ENCODE results near the gene RHCE.
A peak's percentile ranks its signal among the peaks of the same experiment; 100 is the strongest.
"Not testable (repeated sequence)": the region's sequence is repeated elsewhere in the genome, so short reads cannot be mapped to it uniquely, and the experiment has no call there.

The RHCE gene

DNA sequence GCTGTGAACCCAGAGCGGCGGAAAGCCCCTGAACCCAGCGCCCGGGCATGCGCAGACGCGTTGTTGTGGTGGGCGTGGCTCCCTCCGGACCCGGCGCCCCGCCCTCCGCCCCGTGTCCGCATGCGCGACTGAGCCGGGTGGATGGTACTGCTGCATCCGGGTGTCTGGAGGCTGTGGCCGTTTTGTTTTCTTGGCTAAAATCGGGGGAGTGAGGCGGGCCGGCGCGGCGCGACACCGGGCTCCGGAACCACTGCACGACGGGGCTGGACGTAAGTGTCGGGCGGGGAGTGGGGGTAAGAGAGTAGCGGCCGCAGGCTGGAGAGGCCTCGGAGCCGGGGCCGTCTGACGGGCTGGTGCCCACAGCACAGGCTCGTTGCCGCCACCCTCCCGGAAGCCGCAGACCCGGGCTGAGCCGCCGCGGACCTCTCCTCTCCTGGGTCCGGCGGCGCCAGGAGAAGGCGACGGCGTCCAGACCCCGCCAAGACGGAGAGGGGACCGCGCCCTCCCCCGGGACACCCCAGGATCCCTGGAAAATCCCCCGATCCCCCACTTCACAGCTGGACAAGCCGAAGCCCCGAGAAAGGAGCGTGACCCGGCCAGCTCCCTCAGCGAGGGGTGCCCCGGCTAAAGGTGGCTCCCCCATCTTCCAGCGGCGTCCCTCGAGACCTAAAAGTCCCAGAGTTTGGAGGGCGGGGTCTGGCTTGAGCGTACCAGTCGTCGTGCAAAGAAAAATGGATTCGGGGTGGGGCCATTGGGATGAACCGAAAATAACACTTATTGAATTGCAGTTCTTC lies 82.2 kb downstream of the RHCE start, which contains the start of gene TMEM50A:
Gene TMEM50A, plus strand, starts transcription at position 147 of the 794 bp plus-strand sequence. CDS start 2,153 bp downstream, outside the sequence.
- peak; percentile 89 for DNase-seq (ENCODE audit: low read depth, low spot score)
- peak within 1 kb of the TSS; percentile 90 for H3K4me3 ChIP-seq (ENCODE audit: low read depth, low read length)
- in situ Hi-C loops (cut with HindIII; ENCODE audit: low sequenced_read_pairs), result no loop called here
- TF ChIP-seq, protein P1, sequence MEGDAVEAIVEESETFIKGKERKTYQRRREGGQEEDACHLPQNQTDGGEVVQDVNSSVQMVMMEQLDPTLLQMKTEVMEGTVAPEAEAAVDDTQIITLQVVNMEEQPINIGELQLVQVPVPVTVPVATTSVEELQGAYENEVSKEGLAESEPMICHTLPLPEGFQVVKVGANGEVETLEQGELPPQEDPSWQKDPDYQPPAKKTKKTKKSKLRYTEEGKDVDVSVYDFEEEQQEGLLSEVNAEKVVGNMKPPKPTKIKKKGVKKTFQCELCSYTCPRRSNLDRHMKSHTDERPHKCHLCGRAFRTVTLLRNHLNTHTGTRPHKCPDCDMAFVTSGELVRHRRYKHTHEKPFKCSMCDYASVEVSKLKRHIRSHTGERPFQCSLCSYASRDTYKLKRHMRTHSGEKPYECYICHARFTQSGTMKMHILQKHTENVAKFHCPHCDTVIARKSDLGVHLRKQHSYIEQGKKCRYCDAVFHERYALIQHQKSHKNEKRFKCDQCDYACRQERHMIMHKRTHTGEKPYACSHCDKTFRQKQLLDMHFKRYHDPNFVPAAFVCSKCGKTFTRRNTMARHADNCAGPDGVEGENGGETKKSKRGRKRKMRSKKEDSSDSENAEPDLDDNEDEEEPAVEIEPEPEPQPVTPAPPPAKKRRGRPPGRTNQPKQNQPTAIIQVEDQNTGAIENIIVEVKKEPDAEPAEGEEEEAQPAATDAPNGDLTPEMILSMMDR (IDR thresholded peaks at IDR 0.05; ENCODE audit: low read depth, low read length), result no peak

DNA sequence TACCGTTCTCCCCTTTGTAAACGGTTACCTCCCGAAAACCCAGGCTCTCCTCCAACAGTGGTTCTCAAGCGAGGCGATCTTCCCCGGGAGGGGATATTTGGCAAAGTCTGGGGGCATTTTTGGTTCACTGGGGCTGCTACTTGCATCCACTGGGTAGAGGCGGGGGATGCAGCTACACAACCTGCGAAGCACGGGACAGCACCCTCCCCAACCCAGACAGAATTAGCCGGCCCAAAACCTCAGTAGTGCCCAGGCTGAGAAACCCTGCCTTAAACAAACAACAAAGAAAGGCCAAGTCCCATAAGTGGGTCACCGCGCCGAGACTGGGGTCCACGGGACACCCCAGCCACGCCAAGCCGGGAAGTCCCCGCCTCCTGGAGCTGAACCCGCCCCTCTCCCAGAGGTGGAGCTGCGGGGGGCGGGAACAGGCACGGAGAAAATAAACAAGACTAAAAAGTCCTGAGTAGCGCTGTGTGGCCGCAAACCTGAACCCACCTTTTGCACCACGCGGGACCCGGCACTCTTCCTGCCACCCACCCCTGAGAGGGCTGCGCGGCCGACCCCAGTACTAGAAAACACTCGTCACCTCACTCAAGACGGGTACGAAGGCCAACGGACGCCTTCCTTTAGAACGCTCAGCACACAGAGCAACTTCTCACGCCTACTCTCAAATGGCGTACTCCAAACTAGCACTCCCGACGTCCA lies 83.0 kb downstream of the RHCE start:
- H3K4me3 ChIP-seq (ENCODE audit: low read depth, low read length), result peak overlapping the region; percentile 90
- DNase-seq (ENCODE audit: low read depth, low spot score); in situ Hi-C loops (cut with HindIII; ENCODE audit: low sequenced_read_pairs): not testable (repeated sequence)

DNA sequence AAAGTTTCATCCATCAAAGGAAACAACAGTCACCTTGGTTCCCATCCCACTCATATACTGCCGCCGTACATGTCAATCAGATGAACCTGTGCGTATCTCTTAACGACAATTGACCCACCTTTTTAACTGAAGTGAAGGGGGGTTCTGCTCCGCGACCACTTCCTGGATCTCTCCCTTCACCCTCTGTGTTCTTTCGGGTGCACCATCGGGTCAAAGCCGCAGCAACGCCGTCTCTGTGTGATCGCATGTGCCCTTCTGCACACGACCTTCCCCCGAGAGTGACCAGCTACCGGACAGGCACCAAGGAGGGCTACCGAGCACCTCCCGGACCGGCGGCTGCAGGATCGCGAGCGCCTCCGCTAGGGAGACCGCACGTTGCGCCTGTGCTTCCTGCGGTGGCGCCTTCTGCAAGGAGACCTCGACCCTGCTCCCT lies 83.7 kb downstream of the RHCE start:
- TF ChIP-seq, protein P1 (IDR thresholded peaks at IDR 0.05; ENCODE audit: low read depth, low read length), result peak; percentile 13
- DNase-seq (ENCODE audit: low read depth, low spot score); in situ Hi-C loops (cut with HindIII; ENCODE audit: low sequenced_read_pairs): not testable (repeated sequence)
- H3K4me3 ChIP-seq (ENCODE audit: low read depth, low read length), result peak overlapping the region; percentile 69

DNA sequence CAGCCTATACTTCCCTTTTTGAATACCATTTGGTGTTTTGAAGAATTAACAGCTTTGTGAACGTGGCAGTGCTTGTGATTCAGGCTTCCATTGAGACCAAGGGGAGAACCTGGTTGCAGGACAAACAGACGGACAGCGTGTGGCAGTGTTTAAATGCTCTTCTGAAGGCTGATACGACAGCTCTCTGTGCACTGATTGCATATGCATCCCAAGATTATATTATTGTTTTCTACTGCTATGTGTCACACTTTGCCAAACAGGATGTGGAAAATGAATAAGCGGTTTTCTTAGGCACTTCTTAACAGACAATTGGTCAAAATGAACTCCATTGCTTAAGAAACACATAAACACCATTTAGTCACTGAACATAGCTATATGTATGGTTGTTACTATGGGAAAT lies 90.7 kb downstream of the RHCE start:
- TF ChIP-seq, protein P1 (IDR thresholded peaks at IDR 0.05; ENCODE audit: low read depth, low read length), result peak; percentile 15
- peak; percentile 51 for DNase-seq (ENCODE audit: low read depth, low spot score)
- in situ Hi-C loops (cut with HindIII; ENCODE audit: low sequenced_read_pairs); H3K4me3 ChIP-seq (ENCODE audit: low read depth, low read length): not testable (repeated sequence)

DNA sequence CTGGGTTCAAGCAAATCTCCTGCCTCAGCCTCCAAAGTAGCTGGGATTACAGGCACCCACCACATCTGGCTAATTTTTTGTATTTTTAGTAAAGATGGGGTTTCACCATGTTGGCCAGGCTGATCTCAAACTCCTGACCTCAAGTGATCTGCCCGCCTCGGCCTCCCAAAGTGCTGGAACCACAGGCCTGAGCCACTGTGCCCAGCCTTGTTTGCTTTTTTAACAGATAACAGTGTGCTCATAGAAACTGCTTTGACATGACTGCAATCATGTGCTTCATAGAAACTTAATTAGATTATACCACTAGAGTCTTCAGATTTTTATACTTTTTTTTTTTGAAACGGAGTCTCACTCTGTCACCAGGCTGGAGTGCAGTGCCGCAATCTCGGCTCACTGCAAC lies 91.3 kb downstream of the RHCE start:
- H3K4me3 ChIP-seq (ENCODE audit: low read depth, low read length); DNase-seq (ENCODE audit: low read depth, low spot score); in situ Hi-C loops (cut with HindIII; ENCODE audit: low sequenced_read_pairs): not testable (repeated sequence)

DNA sequence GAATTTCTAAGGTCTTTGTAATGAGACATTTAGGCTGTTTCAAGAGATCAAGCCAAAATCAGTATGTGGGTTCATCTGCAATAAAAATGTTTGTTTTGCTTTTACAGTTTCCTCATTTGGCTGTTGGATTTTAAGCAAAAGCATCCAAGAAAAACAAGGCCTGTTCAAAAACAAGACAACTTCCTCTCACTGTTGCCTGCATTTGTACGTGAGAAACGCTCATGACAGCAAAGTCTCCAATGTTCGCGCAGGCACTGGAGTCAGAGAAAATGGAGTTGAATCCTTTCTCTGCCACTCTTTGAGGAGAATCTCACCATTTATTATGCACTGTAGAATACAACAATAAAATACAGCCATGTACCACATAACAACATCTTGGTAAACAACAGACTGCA lies 91.8 kb downstream of the RHCE start:
- in situ Hi-C loops (cut with HindIII; ENCODE audit: low sequenced_read_pairs); H3K4me3 ChIP-seq (ENCODE audit: low read depth, low read length); DNase-seq (ENCODE audit: low read depth, low spot score): not testable (repeated sequence)

DNA sequence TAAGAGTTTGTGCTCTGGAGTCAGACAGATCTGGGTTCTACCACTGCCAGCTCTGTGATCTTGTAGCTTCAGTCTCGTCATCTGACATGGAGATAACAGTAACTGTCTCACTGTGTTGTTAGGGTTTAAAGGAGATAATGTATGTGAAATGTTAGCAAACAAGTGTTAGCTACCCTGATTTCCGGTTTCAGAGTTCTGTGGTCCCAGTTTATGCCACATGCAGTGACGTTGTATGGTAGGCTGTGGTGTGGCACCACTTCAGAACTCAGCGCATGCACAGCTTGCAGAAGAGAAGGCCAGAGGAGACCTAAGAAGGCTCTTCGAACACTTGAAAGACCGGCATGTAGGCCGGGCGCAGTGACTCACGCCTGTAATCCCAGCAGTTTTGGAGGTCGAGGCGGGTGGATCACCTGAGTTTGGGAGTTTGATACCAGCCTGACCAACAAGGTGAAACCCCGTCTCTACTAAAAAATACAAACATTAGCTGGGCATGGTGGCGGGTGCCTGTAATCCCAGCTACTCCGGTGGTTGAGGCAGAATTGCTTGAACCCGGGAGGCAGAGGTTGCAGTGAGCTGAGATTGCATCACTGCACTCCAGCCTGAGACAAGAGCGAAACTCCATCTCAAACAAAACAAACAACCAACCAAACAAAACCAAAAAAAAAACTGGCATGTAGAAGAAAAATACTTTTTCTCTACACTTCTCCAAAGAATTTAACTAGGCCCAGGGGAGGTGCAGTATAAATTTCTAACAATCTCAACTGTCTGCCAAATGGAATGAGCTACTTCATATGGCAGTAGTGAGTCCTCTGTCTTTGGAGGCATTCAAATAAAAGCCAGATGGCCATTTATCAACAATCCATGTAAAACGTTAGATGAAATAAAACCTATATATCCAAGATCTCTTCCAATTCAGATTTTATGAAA lies 92.5 kb downstream of the RHCE start:
- H3K4me3 ChIP-seq (ENCODE audit: low read depth, low read length); DNase-seq (ENCODE audit: low read depth, low spot score); in situ Hi-C loops (cut with HindIII; ENCODE audit: low sequenced_read_pairs): not testable (repeated sequence)

DNA sequence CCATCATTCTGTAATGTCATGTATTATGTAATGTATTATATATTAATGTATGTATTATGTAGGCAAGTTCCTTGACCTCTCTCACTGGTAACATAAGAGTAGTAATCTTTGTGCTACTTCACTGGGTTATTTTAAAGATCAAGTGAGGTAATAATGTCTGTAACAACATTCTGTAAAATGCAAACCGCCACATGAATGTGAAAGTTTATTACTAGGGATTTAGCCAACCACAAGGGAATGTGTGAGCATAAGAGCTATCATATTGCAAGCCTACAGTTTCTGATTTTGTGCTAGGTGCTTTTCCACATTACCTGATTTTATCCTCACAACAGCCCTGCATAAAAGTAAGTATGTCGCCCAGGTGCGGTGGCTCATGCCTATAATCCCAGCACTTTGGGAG lies 96.2 kb downstream of the RHCE start:
- in situ Hi-C loops (cut with HindIII; ENCODE audit: low sequenced_read_pairs); DNase-seq (ENCODE audit: low read depth, low spot score); H3K4me3 ChIP-seq (ENCODE audit: low read depth, low read length): not testable (repeated sequence)

DNA sequence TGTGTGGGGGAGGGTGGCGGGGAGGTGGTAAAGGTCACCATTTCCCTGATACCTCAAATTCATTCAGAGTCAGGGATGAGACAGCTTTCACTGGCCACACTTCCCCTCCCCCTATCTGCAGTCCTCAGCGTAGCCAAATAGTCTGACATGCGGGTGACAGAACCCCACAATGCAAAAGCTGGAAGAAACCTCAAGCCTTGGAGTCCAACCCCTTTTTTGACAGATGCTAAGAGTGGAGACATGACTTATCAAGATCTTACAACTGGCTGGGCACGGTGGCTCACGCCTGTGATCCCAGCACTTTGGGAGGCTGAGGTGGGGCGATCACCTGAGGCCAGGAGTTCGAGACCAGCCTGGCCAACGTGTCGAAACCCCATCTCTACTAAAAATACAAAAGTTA lies 98.5 kb downstream of the RHCE start:
- DNase-seq (ENCODE audit: low read depth, low spot score); H3K4me3 ChIP-seq (ENCODE audit: low read depth, low read length); in situ Hi-C loops (cut with HindIII; ENCODE audit: low sequenced_read_pairs): not testable (repeated sequence)

DNA sequence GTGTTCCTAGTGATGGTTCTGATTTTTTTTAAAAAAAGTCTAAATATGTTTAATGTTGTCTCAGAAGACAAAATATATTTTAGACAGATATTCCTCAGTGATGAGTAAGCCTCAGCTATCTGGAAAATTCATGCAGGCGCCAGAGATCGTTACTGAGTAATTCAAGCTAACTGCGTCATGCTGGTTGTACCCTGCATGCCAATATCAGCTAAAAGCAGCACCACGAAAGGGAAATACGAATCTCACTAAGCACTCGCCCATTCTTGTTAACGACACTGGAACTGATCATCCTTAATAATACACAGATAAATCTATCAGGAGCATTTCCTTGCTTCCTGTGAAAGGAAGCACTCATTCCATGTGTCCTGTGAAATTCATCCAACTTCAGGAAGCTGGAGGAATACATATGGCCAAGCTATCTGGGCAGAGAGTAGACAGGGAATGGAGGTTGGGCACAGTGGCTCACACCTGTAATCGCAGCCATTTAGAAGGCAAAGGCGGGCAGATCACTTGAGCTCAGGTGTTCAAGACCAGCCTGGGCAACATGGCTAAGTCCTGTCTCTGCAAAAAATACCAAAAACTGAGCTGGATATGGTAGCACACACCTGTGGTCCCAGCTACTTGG lies 100.2 kb downstream of the RHCE start:
- in situ Hi-C loops (cut with HindIII; ENCODE audit: low sequenced_read_pairs); H3K4me3 ChIP-seq (ENCODE audit: low read depth, low read length): not testable (repeated sequence)
- peak; percentile 90 for DNase-seq (ENCODE audit: low read depth, low spot score)

DNA sequence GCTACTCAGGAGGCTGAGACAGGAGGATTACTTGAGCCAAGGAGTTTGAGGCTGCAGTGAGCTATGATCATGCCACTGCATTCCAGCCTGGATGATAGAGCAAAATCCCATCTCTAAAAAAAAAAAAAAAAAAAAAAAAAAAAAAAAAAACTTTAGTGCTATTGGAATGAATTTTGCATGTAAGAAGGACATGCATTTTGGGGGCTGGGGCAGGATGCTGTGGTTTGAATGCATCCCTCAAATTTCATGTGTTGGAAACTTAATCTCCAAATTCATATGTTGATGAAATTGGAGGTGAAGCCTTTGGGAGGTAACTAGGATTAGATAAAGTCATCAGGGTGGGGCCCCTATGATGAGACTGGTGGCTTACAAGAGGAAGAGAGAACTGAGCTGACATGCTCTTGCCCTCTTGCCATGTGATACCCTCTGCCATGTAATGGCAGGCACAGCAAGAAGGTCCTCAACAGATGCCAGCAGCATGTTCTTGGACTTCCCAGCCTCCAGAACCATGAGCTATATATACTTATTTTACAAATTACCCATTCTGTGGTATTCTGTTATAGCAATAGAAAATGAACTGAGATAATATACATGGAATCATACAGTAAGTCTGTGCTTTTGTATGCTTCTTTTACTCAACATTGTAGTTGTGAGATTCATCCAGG lies 107.7 kb downstream of the RHCE start:
- DNase-seq (ENCODE audit: low read depth, low spot score); H3K4me3 ChIP-seq (ENCODE audit: low read depth, low read length); in situ Hi-C loops (cut with HindIII; ENCODE audit: low sequenced_read_pairs): not testable (repeated sequence)

All from astrocyte of the spinal cord (primary cell).